Neural progenitor cell (in vitro differentiated cells): ENCODE results near the gene PHF19. TPM values are rescaled to one million over a fixed set of nuclear protein-coding genes. Genes with fewer than 3 reads are reported as not detected.

Experiments
- DNase-seq: peaks from one replicate; pipeline ENCODE4 v3.0.0-alpha.2; 2016; ENCODE audit warnings: low spot score
- H2AFZ ChIP-seq: fragments of 200-600 bp; sonication (generic); replicated peaks from 2 replicates; pipeline ENCODE4 v1.6.1; 2016; ENCODE audit warnings: antibody characterized with exemption
- H3F3A ChIP-seq: fragments of 200-600 bp; sonication (generic); 2 replicates; pipeline ENCODE4 v1.6.1; 2016; ENCODE audit warnings: antibody characterized with exemption, low read depth
- H3K27ac ChIP-seq: fragments of 200-600 bp; sonication (generic); 2 replicates; pipeline ENCODE4 v1.5.1; 2016; ENCODE audit warnings: mild to moderate bottlenecking
- H3K27me3 ChIP-seq: fragments of 200-600 bp; sonication (generic); 2 replicates; pipeline ENCODE4 v1.6.1; 2016; ENCODE audit warnings: mild to moderate bottlenecking, moderate library complexity
- H3K36me3 ChIP-seq: fragments of 200-600 bp; sonication (generic); 2 replicates; pipeline ENCODE4 v1.5.1; 2016
- H3K4me1 ChIP-seq: fragments of 200-600 bp; sonication (generic); 2 replicates; pipeline ENCODE4 v1.6.1; 2016; ENCODE audit warnings: mixed run types
- H3K4me2 ChIP-seq: fragments of 200-600 bp; sonication (generic); 2 replicates; pipeline ENCODE4 v1.6.1; 2016
- H3K4me3 ChIP-seq: fragments of 200-600 bp; sonication (generic); 2 replicates; pipeline ENCODE4 v1.5.1; 2016
- H3K79me2 ChIP-seq: fragments of 200-600 bp; sonication (generic); 2 replicates; pipeline ENCODE4 v1.6.1; 2016; ENCODE audit warnings: low read depth
- H3K9ac ChIP-seq: fragments of 200-600 bp; sonication (generic); 2 replicates; pipeline ENCODE4 v1.6.1; 2016
- H3K9me3 ChIP-seq: fragments of 200-600 bp; sonication (generic); 2 replicates; pipeline ENCODE4 v1.5.1; 2016; ENCODE audit warnings: low read depth
- H4K20me1 ChIP-seq: fragments of 200-600 bp; sonication (generic); 2 replicates; pipeline ENCODE4 v1.6.1; 2016; ENCODE audit warnings: low read depth
- H3K27ac Mint-ChIP-seq: 3 replicates; pipeline ENCODE4 v1.8.0; 2021; ENCODE audit warnings: mixed read lengths
- H3K27me3 Mint-ChIP-seq: 2 replicates; pipeline ENCODE4 v1.8.0; 2022; ENCODE audit warnings: low read depth, mild to moderate bottlenecking, inconsistent platforms, moderate library complexity, mixed read lengths; ENCODE audit not compliant: insufficient read depth
- H3K36me3 Mint-ChIP-seq: 3 replicates; pipeline ENCODE4 v1.8.0; 2021; ENCODE audit warnings: mixed read lengths
- H3K4me1 Mint-ChIP-seq: 3 replicates; pipeline ENCODE4 v1.8.0; 2021; ENCODE audit warnings: mixed read lengths
- H3K4me3 Mint-ChIP-seq: 3 replicates; pipeline ENCODE4 v1.8.0; 2021; ENCODE audit warnings: mild to moderate bottlenecking, moderate library complexity, mixed read lengths
- H3K9me3 Mint-ChIP-seq: 3 replicates; pipeline ENCODE4 v1.8.0; 2020; ENCODE audit warnings: mixed read lengths
- EZH2 ChIP-seq: fragments of 200-600 bp; sonication (generic); IDR thresholded peaks from 2 replicates; pipeline ENCODE4 v1.6.1; 2017; ENCODE audit warnings: antibody characterized with exemption, mild to moderate bottlenecking, moderate library complexity
- EZH2phosphoT487 ChIP-seq: fragments of 200-600 bp; sonication (generic); IDR thresholded peaks from 2 replicates; pipeline ENCODE4 v1.6.1; 2017; ENCODE audit warnings: antibody characterized with exemption
- total RNA-seq: library from RNA; depleted of rRNA; stranded (reverse); fragments of >200 nt; gene quantifications from 2 replicates; pipeline ENCODE4 v1.2.3, GENCODE V29; 2015; ENCODE audit warnings: low replicate concordance
- TF ChIP-seq, protein P1 (sequence below): fragments of 200-600 bp; sonication (generic); IDR thresholded peaks from 2 replicates; pipeline ENCODE4 v1.5.1; 2017; ENCODE audit warnings: antibody characterized with exemption, mild to moderate bottlenecking

PHF19 gene
- total RNA-seq, 1 donor from 2014 or later, result 45.1 TPM

DNA sequence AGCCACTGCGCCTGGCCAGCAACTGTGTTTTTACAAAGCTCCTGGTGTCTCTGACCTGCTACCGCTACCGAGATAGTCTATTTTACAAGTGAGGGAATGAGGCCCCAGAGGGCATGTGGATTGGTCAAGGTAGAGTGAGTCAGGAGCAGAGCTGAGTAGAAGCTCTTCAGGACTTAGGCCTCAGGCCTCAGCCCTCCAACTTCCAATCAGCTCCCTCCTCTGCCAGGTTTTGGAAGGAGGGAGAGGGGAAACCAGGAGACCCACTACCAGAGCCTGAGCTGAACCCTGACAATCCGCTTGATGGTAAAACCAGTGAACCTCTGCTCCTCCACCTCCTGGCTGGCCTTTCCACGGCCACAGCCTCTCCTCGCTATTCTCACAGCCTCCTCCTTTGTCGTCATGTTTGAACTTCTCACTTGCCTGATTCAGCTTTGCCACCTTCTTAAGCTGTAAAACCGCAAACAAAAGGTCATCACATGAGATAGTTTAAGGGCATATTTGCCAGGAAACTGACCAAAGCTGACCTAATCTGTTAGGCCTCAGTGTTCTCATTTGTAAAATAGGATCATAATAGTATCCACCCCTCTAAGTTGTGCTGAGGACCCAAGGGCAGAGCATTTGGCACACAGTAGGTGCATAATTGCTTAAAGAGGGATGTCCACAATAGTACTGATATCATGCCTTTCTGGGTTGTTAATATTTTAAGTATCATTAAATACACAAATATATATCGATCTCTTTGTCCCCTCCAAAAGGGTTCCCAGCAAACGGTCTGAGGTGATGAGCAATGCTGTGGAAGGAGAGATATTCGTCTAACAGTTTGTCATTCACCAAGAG, 47.9 kb upstream of the PHF19 start:
- peaks cover 13% of the 10 kb centered on the region for H3F3A ChIP-seq
- no peak overlapping the region for H3K27ac ChIP-seq
- TF ChIP-seq, protein P1, sequence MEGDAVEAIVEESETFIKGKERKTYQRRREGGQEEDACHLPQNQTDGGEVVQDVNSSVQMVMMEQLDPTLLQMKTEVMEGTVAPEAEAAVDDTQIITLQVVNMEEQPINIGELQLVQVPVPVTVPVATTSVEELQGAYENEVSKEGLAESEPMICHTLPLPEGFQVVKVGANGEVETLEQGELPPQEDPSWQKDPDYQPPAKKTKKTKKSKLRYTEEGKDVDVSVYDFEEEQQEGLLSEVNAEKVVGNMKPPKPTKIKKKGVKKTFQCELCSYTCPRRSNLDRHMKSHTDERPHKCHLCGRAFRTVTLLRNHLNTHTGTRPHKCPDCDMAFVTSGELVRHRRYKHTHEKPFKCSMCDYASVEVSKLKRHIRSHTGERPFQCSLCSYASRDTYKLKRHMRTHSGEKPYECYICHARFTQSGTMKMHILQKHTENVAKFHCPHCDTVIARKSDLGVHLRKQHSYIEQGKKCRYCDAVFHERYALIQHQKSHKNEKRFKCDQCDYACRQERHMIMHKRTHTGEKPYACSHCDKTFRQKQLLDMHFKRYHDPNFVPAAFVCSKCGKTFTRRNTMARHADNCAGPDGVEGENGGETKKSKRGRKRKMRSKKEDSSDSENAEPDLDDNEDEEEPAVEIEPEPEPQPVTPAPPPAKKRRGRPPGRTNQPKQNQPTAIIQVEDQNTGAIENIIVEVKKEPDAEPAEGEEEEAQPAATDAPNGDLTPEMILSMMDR, result no peak
- TF ChIP-seq EZH2phosphoT487, result no peak
- no peaks in the 10 kb centered on the region for H3K9me3 Mint-ChIP-seq
- no peak overlapping the region for H2AFZ ChIP-seq
- no peaks in the 10 kb centered on the region for H4K20me1 ChIP-seq
- DNase-seq, result no peak
- H3K27me3 ChIP-seq, result peaks cover 14% of the 10 kb centered on the region
- H3K9me3 ChIP-seq, result no peaks in the 10 kb centered on the region
- H3K79me2 ChIP-seq, result no peaks in the 10 kb centered on the region
- H3K4me1 ChIP-seq, result peaks cover 4% of the 10 kb centered on the region
- H3K9ac ChIP-seq, result no peak overlapping the region
- no peak overlapping the region for H3K27ac Mint-ChIP-seq
- H3K4me3 ChIP-seq, result no peak overlapping the region
- no peaks in the 10 kb centered on the region for H3K27me3 Mint-ChIP-seq
- no peak overlapping the region for H3K4me2 ChIP-seq
- no peak overlapping the region for H3K4me3 Mint-ChIP-seq
- no peaks in the 10 kb centered on the region for H3K36me3 Mint-ChIP-seq
- no peaks in the 10 kb centered on the region for H3K36me3 ChIP-seq
- peaks cover 31% of the 10 kb centered on the region for H3K4me1 Mint-ChIP-seq

DNA sequence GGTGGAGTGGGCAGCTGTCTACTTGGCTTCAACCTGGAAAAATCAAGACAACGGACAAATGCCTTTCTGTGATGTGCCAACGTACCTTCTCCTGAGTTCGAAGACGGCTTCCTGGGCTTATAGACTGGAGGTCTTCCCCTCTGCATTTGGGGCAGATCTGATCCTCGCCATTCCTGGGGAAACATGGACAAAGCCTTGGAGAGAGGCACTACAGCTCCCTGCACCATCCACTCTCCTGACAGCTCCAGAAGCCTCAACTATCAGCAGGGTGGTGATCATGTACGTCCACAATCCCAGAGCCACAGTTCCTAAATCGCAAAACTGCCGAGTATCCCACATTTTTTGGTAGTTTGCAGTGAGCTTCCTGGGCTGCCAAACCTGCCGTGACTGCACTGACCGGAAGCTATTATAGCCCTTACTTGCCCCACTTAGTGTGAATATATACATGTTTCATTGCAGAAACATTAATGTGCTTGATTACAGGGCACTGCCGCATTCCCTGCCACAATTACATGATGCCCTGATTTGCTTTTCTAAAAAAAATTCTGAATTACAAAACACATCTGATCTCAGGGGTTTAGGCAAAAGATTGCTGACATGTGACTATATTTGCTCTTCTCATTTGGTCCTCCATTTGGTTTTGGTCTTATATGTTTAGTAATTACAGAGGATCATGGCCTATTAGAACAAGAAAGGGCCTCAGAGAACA, 46.8 kb upstream of the PHF19 start:
- TF ChIP-seq EZH2phosphoT487, result no peak
- TF ChIP-seq, protein P1, result no peak
- TF ChIP-seq EZH2, result no peak
- H3K4me1 Mint-ChIP-seq, result peaks cover 35% of the 10 kb centered on the region
- Histone ChIP-seq H3K9me3 (no peaks in the 10 kb centered on the region), H3K4me1 (no peaks in the 10 kb centered on the region), H3K4me2 (no peak overlapping the region), H3F3A (peaks cover 7% of the 10 kb centered on the region), H3K27ac (no peak overlapping the region), H4K20me1 (no peaks in the 10 kb centered on the region), H3K4me3 (no peak overlapping the region), H3K36me3 (no peaks in the 10 kb centered on the region), H3K27me3 (peaks cover 14% of the 10 kb centered on the region), H3K9ac (no peak overlapping the region), H3K79me2 (no peaks in the 10 kb centered on the region), H2AFZ (no peak overlapping the region)
- no peaks in the 10 kb centered on the region for H3K27me3 Mint-ChIP-seq
- no peak overlapping the region for H3K4me3 Mint-ChIP-seq
- no peaks in the 10 kb centered on the region for H3K36me3 Mint-ChIP-seq
- H3K9me3 Mint-ChIP-seq, result no peaks in the 10 kb centered on the region
- no peak overlapping the region for H3K27ac Mint-ChIP-seq
- no peak for DNase-seq

DNA sequence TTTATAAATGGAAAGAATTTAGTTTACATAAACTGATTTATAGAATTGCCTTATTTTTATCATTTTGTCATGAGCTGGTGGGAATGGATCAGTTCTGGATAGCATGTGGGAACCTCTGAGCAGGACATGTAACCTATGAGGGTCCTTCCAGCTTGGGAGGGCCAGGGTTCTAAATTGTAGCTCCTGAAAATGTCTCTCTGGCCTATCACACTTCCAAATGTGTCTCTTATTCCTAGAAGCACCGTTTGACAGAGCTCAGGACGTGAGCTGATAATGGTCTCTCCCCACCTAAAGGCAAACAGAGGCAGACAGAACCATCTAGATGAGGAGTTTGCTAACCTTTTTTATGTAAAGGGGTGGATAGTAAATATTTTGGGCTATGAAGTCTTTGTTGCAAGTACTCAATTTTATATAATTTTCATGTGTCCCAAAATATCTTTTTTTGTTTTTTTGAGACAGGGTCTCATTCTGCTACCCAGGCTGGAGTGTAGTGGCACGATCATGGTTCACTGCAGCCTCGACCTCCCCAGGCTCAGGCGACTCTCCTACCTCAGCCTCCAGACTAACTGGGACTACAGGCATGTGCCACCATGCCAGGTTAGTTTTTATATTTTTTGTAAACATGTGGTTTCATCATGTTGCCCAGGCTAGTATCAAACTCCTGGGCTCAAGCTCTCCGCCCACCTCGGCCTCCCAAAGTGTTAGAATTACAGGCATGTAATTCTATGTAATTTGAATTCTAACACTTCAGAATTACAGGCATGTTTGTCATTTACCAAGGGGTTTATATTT, 45.6 kb upstream of the PHF19 start:
- H3K27me3 Mint-ChIP-seq, result no peaks in the 10 kb centered on the region
- no peak overlapping the region for H3K4me3 Mint-ChIP-seq
- H3K9ac ChIP-seq, result no peak overlapping the region
- no peaks in the 10 kb centered on the region for H3K4me1 ChIP-seq
- no peaks in the 10 kb centered on the region for H3K36me3 Mint-ChIP-seq
- H3K36me3 ChIP-seq, result no peaks in the 10 kb centered on the region
- peaks cover 4% of the 10 kb centered on the region for H3K27me3 ChIP-seq
- H3K27ac Mint-ChIP-seq, result no peak overlapping the region
- no peaks in the 10 kb centered on the region for H4K20me1 ChIP-seq
- H3F3A ChIP-seq, result no peaks in the 10 kb centered on the region
- no peaks in the 10 kb centered on the region for H3K79me2 ChIP-seq
- H3K9me3 ChIP-seq, result no peaks in the 10 kb centered on the region
- no peak overlapping the region for H3K27ac ChIP-seq
- TF ChIP-seq EZH2 (no peak), EZH2phosphoT487 (no peak)
- TF ChIP-seq, protein P1, result no peak
- no peak for DNase-seq
- H3K4me1 Mint-ChIP-seq, result peaks cover 38% of the 10 kb centered on the region
- H3K4me3 ChIP-seq, result no peak overlapping the region
- H2AFZ ChIP-seq, result no peak overlapping the region
- no peaks in the 10 kb centered on the region for H3K9me3 Mint-ChIP-seq
- H3K4me2 ChIP-seq, result no peak overlapping the region
